Activated naive CD4-positive, alpha-beta T cell treated with anti-CD3 and anti-CD28 coated beads for 36 hours (primary cell): ENCODE data around the gene DCDC1. TPM values are rescaled to one million over a fixed set of nuclear protein-coding genes. Genes with fewer than 3 reads are reported as not detected.

ENCODE experiments used
- CTCF ChIA-PET: fragments of 350-600 bp; sonication (Branson Sonifier 250); formaldehyde crosslinking; loops from one replicate; lab custom pipeline; 2021; ENCODE audit warnings: antibody characterized with exemption; lab: Charles Lee
- DNase-seq: peaks from one replicate; pipeline ENCODE4 v3.0.0-alpha.2; 2020
- H3K27ac Mint-ChIP-seq: one replicate; pipeline ENCODE4 v1.8.0; 2021; ENCODE audit warnings: mild to moderate bottlenecking, mixed read lengths
- H3K27me3 Mint-ChIP-seq: one replicate; pipeline ENCODE4 v1.8.0; 2021; ENCODE audit warnings: low read depth, mixed read lengths
- H3K36me3 Mint-ChIP-seq: one replicate; pipeline ENCODE4 v1.8.0; 2021; ENCODE audit warnings: low read depth, mixed read lengths
- H3K4me1 Mint-ChIP-seq: one replicate; pipeline ENCODE4 v1.8.0; 2021; ENCODE audit warnings: low read depth, mixed read lengths
- H3K4me3 Mint-ChIP-seq: one replicate; pipeline ENCODE4 v1.8.0; 2021; ENCODE audit warnings: mild to moderate bottlenecking, moderate library complexity, mixed read lengths
- H3K9me3 Mint-ChIP-seq: one replicate; pipeline ENCODE4 v1.8.0; 2021; ENCODE audit warnings: mixed read lengths
- intact Hi-C: fragments of 100-400 bp; cut with micrococcal nuclease; formaldehyde crosslinking; loops from one replicate; pipeline ENCODE4 v1.15.1; 2023
- total RNA-seq, 2 experiments: library from RNA; stranded (reverse); gene quantifications; one replicate each; pipeline ENCODE4 v1.2.3, GENCODE V29; 2021

DCDC1 gene
- total RNA-seq, 2 experiments from 2014 or later, result 0.25 TPM; not detected in 1

DNA sequence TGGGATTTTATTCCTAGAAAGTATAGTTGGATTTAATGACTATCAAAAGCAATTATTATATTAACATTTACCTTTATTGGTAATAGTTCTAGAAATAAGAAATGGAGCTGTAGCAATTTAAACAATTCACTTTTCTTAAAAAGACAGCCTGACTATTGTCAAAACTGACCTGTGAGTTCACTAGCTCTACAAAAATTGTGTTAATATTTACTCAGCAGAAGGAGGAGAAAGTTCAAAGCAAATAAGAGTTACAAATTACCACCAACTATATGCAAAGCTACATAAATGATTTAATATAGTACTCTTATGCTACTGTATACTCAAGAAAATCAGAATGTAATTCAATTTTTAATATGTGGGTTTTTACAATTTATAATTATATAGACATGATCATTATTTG, 310.0 kb downstream of the DCDC1 start:
- no peaks in the 10 kb centered on the region for H3K27me3 Mint-ChIP-seq
- H3K4me1 Mint-ChIP-seq, result no peaks in the 10 kb centered on the region
- DNase-seq, result no peak
- no peak overlapping the region for H3K27ac Mint-ChIP-seq
- peaks cover 9% of the 10 kb centered on the region for H3K9me3 Mint-ChIP-seq
- intact Hi-C loops, result no loop called here
- CTCF ChIA-PET, result no interaction called here
- no peaks in the 10 kb centered on the region for H3K36me3 Mint-ChIP-seq
- H3K4me3 Mint-ChIP-seq, result no peak overlapping the region

DNA sequence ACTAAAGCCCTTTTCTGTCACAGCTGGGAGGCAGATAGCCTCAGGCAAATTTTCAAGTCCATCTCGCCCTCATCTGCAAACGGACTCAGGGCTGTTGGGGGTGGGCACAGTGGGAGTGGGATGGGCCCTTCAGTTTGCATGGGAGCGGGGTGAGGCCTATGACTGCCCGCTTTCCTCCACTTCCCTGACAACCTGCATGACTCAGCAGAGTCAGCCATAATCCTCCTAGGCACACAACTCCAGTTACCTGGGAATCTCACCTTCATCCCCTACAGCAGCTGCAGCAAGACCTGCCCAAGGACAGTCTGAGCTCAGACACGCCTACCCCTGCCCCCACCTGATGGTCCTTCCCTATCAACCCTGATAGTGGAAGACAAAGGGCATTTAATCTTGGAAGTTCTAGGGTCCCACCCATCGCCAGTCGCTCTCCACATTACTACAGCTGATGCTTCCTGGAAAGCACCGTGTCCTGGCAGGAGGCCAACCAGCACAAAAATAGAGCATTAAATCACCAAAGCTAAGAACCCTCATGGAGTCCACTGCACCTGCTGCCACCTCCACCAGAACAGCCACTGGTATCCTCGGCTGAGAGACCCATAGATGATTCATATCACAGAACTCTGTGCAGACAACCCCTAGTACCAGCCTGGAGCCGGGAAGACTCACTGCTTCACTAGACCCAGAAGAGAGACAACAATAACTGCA, 319.3 kb downstream of the DCDC1 start:
- CTCF ChIA-PET, result no interaction called here
- Mint-ChIP-seq H3K27me3 (no peaks in the 10 kb centered on the region), H3K9me3 (peaks cover 21% of the 10 kb centered on the region), H3K27ac (no peak overlapping the region), H3K4me3 (no peak overlapping the region), H3K36me3 (no peaks in the 10 kb centered on the region), H3K4me1 (no peaks in the 10 kb centered on the region)
- DNase-seq, result no peak
- intact Hi-C loops, result no loop called here

GRCh38 chr11:31045335-31045734, 324.2 kb downstream of the DCDC1 start:
- intact Hi-C loops, result loop anchor here (10.0 kb wide), 1 partner anchor 701 kb away; no protein-coding TSS in a partner anchor
- Mint-ChIP-seq H3K27me3 (no peaks in the 10 kb centered on the region), H3K9me3 (peaks cover under 1% of the 10 kb centered on the region), H3K4me3 (no peak overlapping the region), H3K27ac (no peak overlapping the region), H3K4me1 (no peaks in the 10 kb centered on the region), H3K36me3 (no peaks in the 10 kb centered on the region)
- CTCF ChIA-PET, result no interaction called here
- no peak for DNase-seq

DNA sequence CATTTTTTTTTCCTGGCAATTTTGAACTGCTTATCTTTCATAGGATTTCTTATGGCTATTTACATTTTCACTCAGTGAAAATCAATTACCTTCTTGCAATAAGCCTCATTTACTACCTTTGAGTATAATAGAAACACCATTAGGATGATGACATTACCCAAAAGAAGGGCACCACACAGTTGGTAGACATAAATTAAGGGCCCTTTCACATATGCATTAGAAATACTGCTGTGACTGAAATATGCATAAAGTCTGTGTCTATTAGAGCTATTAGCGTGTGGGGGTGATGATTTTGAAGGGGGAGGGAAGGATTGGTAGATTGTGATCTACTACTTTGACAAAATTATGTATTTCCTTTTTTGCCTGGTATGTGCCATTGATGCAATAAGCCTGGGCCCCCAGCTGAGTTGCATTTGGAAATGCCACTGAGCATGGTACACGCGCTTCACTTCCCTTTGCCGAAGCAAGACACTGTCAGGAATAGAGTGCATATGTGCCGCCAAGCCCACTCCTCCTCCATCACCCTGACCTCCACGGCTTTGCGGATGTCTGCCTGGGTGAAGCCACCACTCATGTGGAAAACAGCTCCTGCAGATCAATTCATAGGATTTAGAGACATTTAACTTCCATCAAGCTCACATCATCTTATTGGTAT, 339.3 kb downstream of the DCDC1 start:
- no peak overlapping the region for H3K4me3 Mint-ChIP-seq
- no peaks in the 10 kb centered on the region for H3K4me1 Mint-ChIP-seq
- no peaks in the 10 kb centered on the region for H3K27me3 Mint-ChIP-seq
- no peaks in the 10 kb centered on the region for H3K36me3 Mint-ChIP-seq
- no peak for DNase-seq
- no peak overlapping the region for H3K27ac Mint-ChIP-seq
- intact Hi-C loops, result no loop called here
- CTCF ChIA-PET, result no interaction called here
- no peaks in the 10 kb centered on the region for H3K9me3 Mint-ChIP-seq

DNA sequence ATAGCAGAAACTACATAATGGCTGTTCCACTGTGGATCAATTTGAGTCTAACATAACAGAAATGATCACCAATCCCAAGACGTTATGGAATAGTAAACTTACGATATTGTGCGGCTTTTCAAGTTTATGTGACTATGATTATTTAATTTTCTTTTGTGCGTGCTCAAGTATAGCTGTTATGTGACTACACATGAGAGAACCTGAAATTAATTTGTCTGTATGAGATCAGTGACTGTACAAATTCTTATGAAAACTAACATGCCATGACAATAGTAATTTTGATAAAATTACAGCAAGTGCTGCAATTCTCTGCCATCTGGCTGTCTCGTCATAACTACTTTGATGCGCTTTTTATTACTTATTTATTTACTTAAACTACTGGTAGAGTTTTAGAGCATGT, 343.2 kb downstream of the DCDC1 start:
- no peaks in the 10 kb centered on the region for H3K9me3 Mint-ChIP-seq
- no peaks in the 10 kb centered on the region for H3K27me3 Mint-ChIP-seq
- no peaks in the 10 kb centered on the region for H3K36me3 Mint-ChIP-seq
- no peaks in the 10 kb centered on the region for H3K4me1 Mint-ChIP-seq
- CTCF ChIA-PET, result no interaction called here
- H3K27ac Mint-ChIP-seq, result no peak overlapping the region
- DNase-seq, result no peak
- H3K4me3 Mint-ChIP-seq, result no peak overlapping the region
- intact Hi-C loops, result loop anchor here (10.0 kb wide), 1 partner anchor 62 kb away; no protein-coding TSS in a partner anchor

- intact Hi-C loops, result loop anchor here (10.0 kb wide), 1 partner anchor 57 kb away; no protein-coding TSS in a partner anchor
- Mint-ChIP-seq H3K27ac (no peak overlapping the region), H3K36me3 (no peaks in the 10 kb centered on the region), H3K9me3 (peaks cover 2% of the 10 kb centered on the region), H3K27me3 (no peaks in the 10 kb centered on the region), H3K4me3 (no peak overlapping the region), H3K4me1 (no peaks in the 10 kb centered on the region)
- CTCF ChIA-PET, result no interaction called here
- no peak for DNase-seq
Measured at GRCh38 chr11:31022080-31022479, 347.5 kb downstream of the DCDC1 start.

DNA sequence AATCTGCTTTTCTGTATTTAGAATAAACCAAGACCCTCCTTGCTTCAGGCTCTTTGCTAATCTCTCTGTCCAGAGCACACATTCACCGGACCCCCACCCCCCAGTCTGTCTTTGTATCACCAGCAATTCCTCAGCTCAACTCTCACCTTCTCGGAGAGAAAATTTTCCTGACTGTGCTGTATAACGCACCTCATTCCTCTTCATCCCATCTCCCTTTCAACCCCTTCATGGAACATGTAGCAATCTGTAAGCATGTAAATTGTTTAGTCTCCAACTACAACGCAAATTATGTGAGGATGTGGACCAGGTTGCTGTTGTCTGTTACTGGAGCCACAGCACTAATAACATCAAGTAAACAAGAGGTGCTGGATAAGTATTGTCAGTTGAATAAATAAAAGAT, 349.8 kb downstream of the DCDC1 start:
- CTCF ChIA-PET, result no interaction called here
- H3K36me3 Mint-ChIP-seq, result no peaks in the 10 kb centered on the region
- H3K9me3 Mint-ChIP-seq, result peaks cover 2% of the 10 kb centered on the region
- no peak overlapping the region for H3K27ac Mint-ChIP-seq
- H3K27me3 Mint-ChIP-seq, result no peaks in the 10 kb centered on the region
- no peak for DNase-seq
- no peaks in the 10 kb centered on the region for H3K4me1 Mint-ChIP-seq
- intact Hi-C loops, result loop anchor here (10.0 kb wide), 1 partner anchor 55 kb away; no protein-coding TSS in a partner anchor
- H3K4me3 Mint-ChIP-seq, result no peak overlapping the region

GRCh38 chr11:31005202-31005601, 364.3 kb downstream of the DCDC1 start:
- Mint-ChIP-seq H3K4me1 (no peaks in the 10 kb centered on the region), H3K9me3 (no peaks in the 10 kb centered on the region), H3K27me3 (no peaks in the 10 kb centered on the region), H3K36me3 (no peaks in the 10 kb centered on the region), H3K4me3 (no peak overlapping the region), H3K27ac (no peak overlapping the region)
- intact Hi-C loops, result no loop called here
- CTCF ChIA-PET, result no interaction called here
- DNase-seq, result no peak

DNA sequence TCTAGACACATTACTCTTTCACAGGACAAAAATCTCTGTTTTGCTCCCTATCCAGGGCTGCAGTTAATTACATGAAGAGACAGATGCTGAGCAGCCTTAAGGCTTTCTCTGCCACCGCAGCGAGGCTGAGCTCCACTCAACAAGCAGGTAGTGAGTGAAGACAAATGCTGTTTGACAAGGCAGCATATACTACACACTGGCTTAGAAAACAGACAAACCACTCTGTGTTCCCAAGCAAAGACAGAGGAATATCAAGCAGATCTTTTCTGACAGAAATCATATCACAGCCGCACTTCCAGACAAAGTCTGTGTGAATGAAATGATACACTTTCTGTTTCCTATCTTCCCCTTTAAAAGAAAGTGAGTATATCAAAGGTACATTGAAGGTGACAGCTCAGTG, 368.1 kb downstream of the DCDC1 start:
- Mint-ChIP-seq H3K36me3 (no peaks in the 10 kb centered on the region), H3K27me3 (no peaks in the 10 kb centered on the region), H3K27ac (no peak overlapping the region), H3K4me1 (no peaks in the 10 kb centered on the region), H3K9me3 (no peaks in the 10 kb centered on the region), H3K4me3 (no peak overlapping the region)
- CTCF ChIA-PET, result no interaction called here
- intact Hi-C loops, result no loop called here
- DNase-seq, result no peak

DNA sequence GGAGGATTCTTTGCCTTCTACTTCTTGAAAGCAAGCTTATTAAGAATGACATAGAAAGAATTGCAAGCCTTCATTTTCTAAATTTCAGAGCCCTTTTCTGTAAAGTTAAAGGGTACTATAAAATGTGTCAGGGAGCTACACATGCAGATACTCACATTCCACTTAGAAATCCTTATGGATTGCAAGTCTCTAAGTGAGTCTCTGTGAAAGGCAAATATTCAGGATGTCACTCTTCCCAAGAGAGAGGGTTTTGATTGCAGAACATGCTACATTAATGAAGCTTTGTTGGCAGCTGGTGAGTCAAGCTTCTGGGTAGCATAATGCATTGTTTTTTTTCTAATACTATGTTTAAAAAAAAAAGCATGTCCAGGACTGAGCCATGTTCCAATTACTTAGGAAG, 369.2 kb downstream of the DCDC1 start:
- Mint-ChIP-seq H3K4me1 (no peaks in the 10 kb centered on the region), H3K4me3 (no peak overlapping the region), H3K9me3 (no peaks in the 10 kb centered on the region), H3K36me3 (no peaks in the 10 kb centered on the region), H3K27ac (no peak overlapping the region), H3K27me3 (no peaks in the 10 kb centered on the region)
- no peak for DNase-seq
- intact Hi-C loops, result no loop called here
- CTCF ChIA-PET, result no interaction called here

GRCh38 chr11:30992513-30992849, 377.1 kb downstream of the DCDC1 start:
- CTCF ChIA-PET, result no interaction called here
- Mint-ChIP-seq H3K4me1 (no peaks in the 10 kb centered on the region), H3K9me3 (no peaks in the 10 kb centered on the region), H3K36me3 (no peaks in the 10 kb centered on the region), H3K27ac (no peak overlapping the region), H3K4me3 (no peak overlapping the region), H3K27me3 (no peaks in the 10 kb centered on the region)
- intact Hi-C loops, result no loop called here
- DNase-seq, result no peak

DNA sequence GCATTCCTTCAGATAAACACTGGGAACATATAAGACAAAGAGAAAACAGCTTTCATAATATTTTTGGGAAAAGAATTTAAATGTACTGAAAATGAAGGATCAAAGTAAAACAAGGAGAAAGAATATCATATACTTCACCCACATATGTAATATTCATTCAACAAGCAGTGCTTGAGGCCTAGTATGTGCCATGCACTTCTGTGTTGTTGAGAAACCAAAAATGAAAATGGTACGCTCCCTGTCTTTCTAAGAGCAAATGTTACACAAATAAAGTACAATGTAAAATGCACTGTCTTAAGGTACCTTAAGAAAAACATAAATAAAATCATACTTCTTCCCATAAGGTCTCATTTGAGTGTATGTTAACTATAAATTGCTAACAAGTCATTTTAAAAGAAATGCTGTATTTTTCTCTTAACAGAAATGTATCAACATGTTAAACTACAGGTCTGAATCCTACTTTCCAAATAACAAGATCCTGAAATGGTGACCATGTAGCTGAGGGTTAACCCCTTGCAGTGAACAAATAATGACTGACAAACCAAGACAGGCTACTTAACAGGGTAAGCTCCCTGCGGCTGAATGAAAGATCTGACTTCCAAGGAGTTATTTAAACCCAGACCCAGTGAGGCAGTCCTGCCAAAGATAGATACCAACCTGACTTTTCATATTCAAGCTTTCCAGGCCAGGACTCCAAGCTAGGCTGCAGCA, 377.6 kb downstream of the DCDC1 start:
- DNase-seq, result no peak
- intact Hi-C loops, result no loop called here
- Mint-ChIP-seq H3K4me1 (no peaks in the 10 kb centered on the region), H3K9me3 (no peaks in the 10 kb centered on the region), H3K4me3 (no peak overlapping the region), H3K27me3 (no peaks in the 10 kb centered on the region), H3K27ac (no peak overlapping the region), H3K36me3 (no peaks in the 10 kb centered on the region)
- CTCF ChIA-PET, result no interaction called here

GRCh38 chr11:30991376-30991775, 378.2 kb downstream of the DCDC1 start:
- CTCF ChIA-PET, result no interaction called here

More at GRCh38 chr11:30991376-30991775, 378.2 kb downstream of the DCDC1 start:
- Mint-ChIP-seq H3K9me3 (no peaks in the 10 kb centered on the region), H3K27ac (no peak overlapping the region), H3K4me1 (no peaks in the 10 kb centered on the region), H3K36me3 (no peaks in the 10 kb centered on the region), H3K27me3 (no peaks in the 10 kb centered on the region), H3K4me3 (no peak overlapping the region)
- DNase-seq, result no peak
- intact Hi-C loops, result no loop called here
